Coronary artery (tissue), 2 donors: Measurements from ENCODE around the gene HCRT.
A peak's percentile ranks its signal among the peaks of the same experiment; 100 is the strongest.
"Not testable (repeated sequence)": the region's sequence is repeated elsewhere in the genome, so short reads cannot be mapped to it uniquely, and the experiment has no call there.

Experiments used
- DNase-seq: peaks from one replicate; pipeline ENCODE4 v3.0.0-alpha.2; 2017; ENCODE audit warnings: low spot score
- H3K27ac ChIP-seq, 2 donors: fragments of 200-600 bp; sonication (generic); one replicate each; pipeline ENCODE4 v1.5.1; 2016 to 2019
- H3K4me3 ChIP-seq: fragments of 200-600 bp; sonication (generic); 2 replicates; pipeline ENCODE4 v1.5.1; 2016; ENCODE audit warnings: mild to moderate bottlenecking, moderate library complexity
- TF ChIP-seq, protein P1 (sequence below): fragments of 200-600 bp; sonication (generic); IDR thresholded peaks from one replicate; pipeline ENCODE4 v1.5.1; 2019; ENCODE audit warnings: antibody characterized with exemption

Gene HCRT

GRCh38 chr17:42188749-42189650 is 3.7 kb upstream of the HCRT start:
- no peak for DNase-seq
- TF ChIP-seq, protein P1, sequence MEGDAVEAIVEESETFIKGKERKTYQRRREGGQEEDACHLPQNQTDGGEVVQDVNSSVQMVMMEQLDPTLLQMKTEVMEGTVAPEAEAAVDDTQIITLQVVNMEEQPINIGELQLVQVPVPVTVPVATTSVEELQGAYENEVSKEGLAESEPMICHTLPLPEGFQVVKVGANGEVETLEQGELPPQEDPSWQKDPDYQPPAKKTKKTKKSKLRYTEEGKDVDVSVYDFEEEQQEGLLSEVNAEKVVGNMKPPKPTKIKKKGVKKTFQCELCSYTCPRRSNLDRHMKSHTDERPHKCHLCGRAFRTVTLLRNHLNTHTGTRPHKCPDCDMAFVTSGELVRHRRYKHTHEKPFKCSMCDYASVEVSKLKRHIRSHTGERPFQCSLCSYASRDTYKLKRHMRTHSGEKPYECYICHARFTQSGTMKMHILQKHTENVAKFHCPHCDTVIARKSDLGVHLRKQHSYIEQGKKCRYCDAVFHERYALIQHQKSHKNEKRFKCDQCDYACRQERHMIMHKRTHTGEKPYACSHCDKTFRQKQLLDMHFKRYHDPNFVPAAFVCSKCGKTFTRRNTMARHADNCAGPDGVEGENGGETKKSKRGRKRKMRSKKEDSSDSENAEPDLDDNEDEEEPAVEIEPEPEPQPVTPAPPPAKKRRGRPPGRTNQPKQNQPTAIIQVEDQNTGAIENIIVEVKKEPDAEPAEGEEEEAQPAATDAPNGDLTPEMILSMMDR = no peak
- Histone ChIP-seq H3K4me3 (no peak overlapping the region), H3K27ac (no peak overlapping the region)

DNA sequence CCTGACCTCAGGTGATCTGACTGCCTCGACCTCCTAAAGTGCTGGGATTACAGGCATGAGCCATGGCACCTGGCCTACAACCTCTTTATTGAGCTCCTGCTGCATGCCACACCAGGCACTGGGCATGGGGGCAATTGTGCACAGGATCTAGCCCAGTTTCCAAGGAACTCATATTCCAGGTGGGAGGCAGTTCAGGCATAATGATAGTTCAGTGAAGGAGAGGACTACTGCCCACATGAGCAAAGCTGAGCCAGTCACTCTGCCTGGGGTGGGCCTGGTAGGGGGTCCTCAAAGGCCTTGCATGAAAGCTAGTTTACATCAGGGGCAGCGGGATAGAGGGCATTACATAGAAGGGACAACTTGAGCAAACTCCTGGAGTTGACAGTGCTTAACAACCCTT is 2.6 kb upstream of the HCRT start:
- TF ChIP-seq, protein P1 = no peak
- DNase-seq = no peak
- Histone ChIP-seq H3K27ac (no peak overlapping the region), H3K4me3 (no peak overlapping the region)

GRCh38 chr17:42186191-42186590 is 939 bp upstream of the HCRT start:
- H3K4me3 ChIP-seq, H3K27ac ChIP-seq, DNase-seq: not testable (repeated sequence)

GRCh38 chr17:42185621-42185930 is 324 bp upstream of the HCRT start:
- no peak overlapping the region for H3K27ac ChIP-seq
- H3K4me3 ChIP-seq = no peak overlapping the region
- DNase-seq = no peak
- TF ChIP-seq, protein P1 = no peak

DNA sequence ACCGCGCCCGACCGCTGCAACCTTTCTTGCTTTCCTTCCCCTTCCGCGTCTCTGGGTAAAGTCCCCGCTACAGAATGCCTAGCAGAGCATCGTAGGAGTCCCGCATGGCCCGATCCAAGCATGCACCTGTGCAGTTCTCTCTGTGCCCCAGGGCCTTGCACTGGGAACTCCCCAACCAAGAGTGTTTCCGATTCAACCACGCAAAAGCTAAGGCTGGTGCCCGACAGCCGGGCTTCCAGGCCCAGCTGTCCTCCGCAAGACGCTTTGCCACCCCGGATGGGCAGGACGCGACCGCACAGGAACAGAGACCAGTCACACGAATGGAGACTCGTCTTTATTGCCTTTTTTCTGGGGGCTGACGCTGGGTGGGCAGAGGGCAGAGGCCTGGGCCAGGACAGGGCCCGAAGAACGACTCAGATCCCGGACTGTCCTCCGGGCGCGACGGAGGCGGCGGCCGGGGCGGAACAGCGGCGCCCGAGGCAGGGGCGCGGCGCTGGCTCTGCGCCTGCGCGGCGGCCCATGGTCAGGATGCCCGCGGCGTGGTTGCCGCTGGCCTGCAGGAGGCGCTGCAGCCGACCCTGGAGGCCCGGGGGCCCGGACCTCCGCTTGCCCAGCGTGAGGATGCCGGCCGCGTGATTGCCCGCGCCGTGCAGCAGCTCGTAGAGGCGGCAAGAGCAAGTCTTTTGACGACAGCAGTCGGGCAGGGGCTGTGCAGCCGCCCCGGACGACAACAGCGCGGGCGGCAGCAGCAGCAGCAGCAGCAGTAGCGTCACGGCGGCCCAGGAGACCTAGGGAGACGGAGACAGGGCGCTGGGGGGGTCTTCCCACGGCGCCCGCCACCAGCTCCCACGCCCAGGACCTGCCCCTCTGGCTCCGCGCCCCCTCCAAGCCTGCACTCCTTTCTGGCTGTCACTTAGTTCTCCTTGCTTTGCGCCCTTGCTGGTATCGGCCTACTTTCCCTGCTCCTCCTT is 1.2 kb downstream of the HCRT start:
- Histone ChIP-seq H3K27ac (peak overlapping the region; percentile 45 to 81), H3K4me3 (peak overlapping the region; percentile 79)
- TF ChIP-seq, protein P1 = peak; percentile 87
- DNase-seq = peak; percentile 82

- peak overlapping the region; percentile 79 for H3K4me3 ChIP-seq
- H3K27ac ChIP-seq = peak overlapping the region; percentile 45 to 81
- TF ChIP-seq, protein P1 = no peak
- DNase-seq = no peak
Measured at GRCh38 chr17:42182927-42183734, 2.1 kb downstream of the HCRT start.

GRCh38 chr17:42181851-42182207 is 3.4 kb downstream of the HCRT start:
- no peak overlapping the region for H3K27ac ChIP-seq
- no peak for DNase-seq
- no peak overlapping the region for H3K4me3 ChIP-seq
- TF ChIP-seq, protein P1 = no peak
